ENCODE results near the gene SUN3. TPM values are rescaled to one million over a fixed set of nuclear protein-coding genes. Genes with fewer than 3 reads are reported as not detected.

The SUN3 gene
- total RNA-seq, 1 donor from 2014 or later, result not detected

- no peak for DNase-seq (ENCODE audit: low read depth)
- TF ChIP-seq CTCF (conservative IDR thresholded peaks at IDR 0.05; ENCODE audit: low read depth, low read length), result no peak
- H3K4me3 ChIP-seq (ENCODE audit: low read depth, low read length), result no peak overlapping the region
Observed at GRCh38 chr7:47967708-47968107, 61.2 kb downstream of the SUN3 start.

GRCh38 chr7:47967123-47967522, 61.8 kb downstream of the SUN3 start:
- H3K4me3 ChIP-seq (ENCODE audit: low read depth, low read length), result no peak overlapping the region
- DNase-seq (ENCODE audit: low read depth), result no peak
- no peak for TF ChIP-seq CTCF (conservative IDR thresholded peaks at IDR 0.05; ENCODE audit: low read depth, low read length)

GRCh38 chr7:47965456-47965855, 63.5 kb downstream of the SUN3 start:
- no peak overlapping the region for H3K4me3 ChIP-seq (ENCODE audit: low read depth, low read length)
- TF ChIP-seq CTCF (conservative IDR thresholded peaks at IDR 0.05; ENCODE audit: low read depth, low read length), result no peak
- no peak for DNase-seq (ENCODE audit: low read depth)

GRCh38 chr7:47962262-47962661, 66.6 kb downstream of the SUN3 start:
- H3K4me3 ChIP-seq (ENCODE audit: low read depth, low read length), result no peak overlapping the region
- TF ChIP-seq CTCF (conservative IDR thresholded peaks at IDR 0.05; ENCODE audit: low read depth, low read length), result no peak
- DNase-seq (ENCODE audit: low read depth), result no peak

- no peak for DNase-seq (ENCODE audit: low read depth)
- TF ChIP-seq CTCF (conservative IDR thresholded peaks at IDR 0.05; ENCODE audit: low read depth, low read length), result no peak
- no peak overlapping the region for H3K4me3 ChIP-seq (ENCODE audit: low read depth, low read length)
Observed at GRCh38 chr7:47957156-47957555, 71.8 kb downstream of the SUN3 start.

- no peak for DNase-seq (ENCODE audit: low read depth)
- no peak for TF ChIP-seq CTCF (conservative IDR thresholded peaks at IDR 0.05; ENCODE audit: low read depth, low read length)
- no peak overlapping the region for H3K4me3 ChIP-seq (ENCODE audit: low read depth, low read length)
Observed at GRCh38 chr7:47956220-47956619, 72.7 kb downstream of the SUN3 start.

GRCh38 chr7:47954231-47954911, 74.5 kb downstream of the SUN3 start:
- no peak for DNase-seq (ENCODE audit: low read depth)
- TF ChIP-seq CTCF (conservative IDR thresholded peaks at IDR 0.05; ENCODE audit: low read depth, low read length), result no peak
- no peak overlapping the region for H3K4me3 ChIP-seq (ENCODE audit: low read depth, low read length)

Measured in epithelial cell of proximal tubule (primary cell).